ENCODE measurements around the gene PPP1R12C.

- TF ChIP-seq, protein P1, sequence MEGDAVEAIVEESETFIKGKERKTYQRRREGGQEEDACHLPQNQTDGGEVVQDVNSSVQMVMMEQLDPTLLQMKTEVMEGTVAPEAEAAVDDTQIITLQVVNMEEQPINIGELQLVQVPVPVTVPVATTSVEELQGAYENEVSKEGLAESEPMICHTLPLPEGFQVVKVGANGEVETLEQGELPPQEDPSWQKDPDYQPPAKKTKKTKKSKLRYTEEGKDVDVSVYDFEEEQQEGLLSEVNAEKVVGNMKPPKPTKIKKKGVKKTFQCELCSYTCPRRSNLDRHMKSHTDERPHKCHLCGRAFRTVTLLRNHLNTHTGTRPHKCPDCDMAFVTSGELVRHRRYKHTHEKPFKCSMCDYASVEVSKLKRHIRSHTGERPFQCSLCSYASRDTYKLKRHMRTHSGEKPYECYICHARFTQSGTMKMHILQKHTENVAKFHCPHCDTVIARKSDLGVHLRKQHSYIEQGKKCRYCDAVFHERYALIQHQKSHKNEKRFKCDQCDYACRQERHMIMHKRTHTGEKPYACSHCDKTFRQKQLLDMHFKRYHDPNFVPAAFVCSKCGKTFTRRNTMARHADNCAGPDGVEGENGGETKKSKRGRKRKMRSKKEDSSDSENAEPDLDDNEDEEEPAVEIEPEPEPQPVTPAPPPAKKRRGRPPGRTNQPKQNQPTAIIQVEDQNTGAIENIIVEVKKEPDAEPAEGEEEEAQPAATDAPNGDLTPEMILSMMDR (IDR thresholded peaks at IDR 0.05), result no peak
- TF ChIP-seq ZFX (IDR thresholded peaks at IDR 0.05; ENCODE audit: borderline replicate concordance), result no peak
Measured at GRCh38 chr19:55111238-55111831, 6.1 kb downstream of the PPP1R12C start.
